NT2/D1 (cell line): ENCODE data around the gene MTHFD1.

Source experiments
- SUZ12 ChIP-seq: IDR thresholded peaks from 2 replicates; pipeline ENCODE4 v1.6.1; 2011; ENCODE audit not compliant: insufficient read length, insufficient read depth; ENCODE audit errors: extremely low read depth
- YY1 ChIP-seq: IDR thresholded peaks from 2 replicates; pipeline ENCODE4 v1.6.1; 2011; ENCODE audit not compliant: insufficient read length, insufficient read depth
- ZNF274 ChIP-seq: IDR thresholded peaks from 2 replicates; pipeline ENCODE4 v1.6.1; 2011; ENCODE audit warnings: mild to moderate bottlenecking, low read depth, low read length

DNA sequence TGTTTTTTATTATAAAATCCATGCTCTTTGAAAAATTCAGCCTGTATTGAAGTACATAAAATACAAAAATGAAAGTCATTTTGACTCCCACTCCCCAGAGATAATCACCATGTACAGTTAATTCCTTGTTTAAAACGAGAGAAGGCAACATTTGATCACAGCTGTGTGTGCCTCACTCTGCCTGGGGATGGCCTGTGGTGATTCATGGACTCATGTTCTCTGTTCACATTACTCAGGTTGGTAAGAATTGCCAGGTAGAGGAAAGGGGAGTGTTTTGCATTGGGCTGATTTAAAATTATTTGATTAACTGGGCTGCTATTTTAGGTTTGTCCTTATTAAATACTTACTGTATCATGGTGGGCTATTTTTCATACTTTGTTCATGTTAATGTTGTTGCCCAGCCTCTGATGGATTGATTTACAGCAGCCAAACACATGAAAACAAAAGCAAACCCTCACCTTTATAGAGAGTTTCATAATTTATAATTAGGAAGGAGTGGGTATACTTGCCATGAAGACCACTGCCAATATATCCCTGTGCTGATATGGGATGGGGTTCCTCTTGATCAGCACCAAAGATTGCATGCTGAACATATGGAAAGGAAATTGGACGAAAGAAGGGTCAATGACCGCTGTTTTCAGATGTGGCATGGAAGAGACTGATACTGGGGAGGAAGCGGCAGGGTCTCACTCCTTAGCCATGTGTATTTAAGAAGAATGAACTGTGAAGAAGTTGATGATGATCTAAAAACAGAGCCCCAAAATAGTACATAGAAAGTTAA lies 119.4 kb downstream of the MTHFD1 start:
- TF ChIP-seq YY1 (no peak), ZNF274 (no peak), SUZ12 (no peak)
